ENCODE data around the gene LDLRAD2. TPM values are rescaled to one million over a fixed set of nuclear protein-coding genes. Genes with fewer than 3 reads are reported as not detected.
"Not testable (repeated sequence)": the region's sequence is repeated elsewhere in the genome, so short reads cannot be mapped to it uniquely, and the experiment has no call there.

The LDLRAD2 gene
- total RNA-seq, 2 donors from 2014 or later: 0.05 to 0.07 TPM

- Mint-ChIP-seq H3K4me3 (peak overlapping the region; percentile 59 to 67), H3K36me3 (ENCODE audit: insufficient read depth in 2 of 2) (peaks cover 10 to 24% of the 10 kb centered on the region in 2 donors)
- peak; percentile 34 to 45 for ATAC-seq (replicated peaks in 1 of 2)
Observed at GRCh38 chr1:21775985-21776562, 36.0 kb upstream of the LDLRAD2 start.

GRCh38 chr1:21776925-21777324 is 35.1 kb upstream of the LDLRAD2 start:
- not testable (repeated sequence) for H3K27ac Mint-ChIP-seq; H3K27me3 Mint-ChIP-seq (ENCODE audit: low read depth); H3K9me3 Mint-ChIP-seq; ATAC-seq (replicated peaks in 1 of 2); DNase-seq
- peaks cover 76% of the 10 kb centered on the region for H3K4me1 Mint-ChIP-seq (ENCODE audit: low read depth)
- peaks cover 13 to 25% of the 10 kb centered on the region in 2 donors for H3K36me3 Mint-ChIP-seq (ENCODE audit: insufficient read depth in 2 of 2)
- H3K4me3 Mint-ChIP-seq: peak overlapping the region; percentile 49 to 61

More at GRCh38 chr1:21775985-21776562, 36.0 kb upstream of the LDLRAD2 start:
- Mint-ChIP-seq H3K27ac (peak overlapping the region; percentile 94), H3K27me3 (ENCODE audit: low read depth) (no peaks in the 10 kb centered on the region), H3K9me3 (no peaks in the 10 kb centered on the region), H3K4me1 (ENCODE audit: low read depth) (peaks cover 71% of the 10 kb centered on the region)
- no peak for DNase-seq

- DNase-seq (no peak), ATAC-seq (replicated peaks in 1 of 2) (no peak)
- H3K27me3 Mint-ChIP-seq (ENCODE audit: low read depth): no peaks in the 10 kb centered on the region
- H3K4me1 Mint-ChIP-seq (ENCODE audit: low read depth): peaks cover 68% of the 10 kb centered on the region
- H3K36me3 Mint-ChIP-seq (ENCODE audit: insufficient read depth in 2 of 2): peaks cover 13 to 27% of the 10 kb centered on the region in 2 donors
- peak overlapping the region; percentile 20 for H3K27ac Mint-ChIP-seq
- no peaks in the 10 kb centered on the region for H3K9me3 Mint-ChIP-seq
- H3K4me3 Mint-ChIP-seq: peak overlapping the region; percentile 31 to 63
Observed at GRCh38 chr1:21778405-21778727, 33.7 kb upstream of the LDLRAD2 start.

GRCh38 chr1:21779613-21780521 is 32.2 kb upstream of the LDLRAD2 start:
- Mint-ChIP-seq H3K36me3 (ENCODE audit: insufficient read depth in 2 of 2) (peaks cover 13 to 27% of the 10 kb centered on the region in 2 donors), H3K9me3 (no peaks in the 10 kb centered on the region), H3K4me1 (ENCODE audit: low read depth) (peaks cover 71% of the 10 kb centered on the region), H3K27ac (peak overlapping the region; percentile 83), H3K27me3 (ENCODE audit: low read depth) (no peaks in the 10 kb centered on the region), H3K4me3 (peak overlapping the region; percentile 86 to 94)
- DNase-seq: peak; percentile 72 to 80
- ATAC-seq (replicated peaks in 1 of 2): peak; percentile 55 to 59

- Mint-ChIP-seq H3K36me3 (ENCODE audit: insufficient read depth in 2 of 2) (peaks cover 13 to 23% of the 10 kb centered on the region in 2 donors), H3K27me3 (ENCODE audit: low read depth) (no peaks in the 10 kb centered on the region), H3K4me3 (peak overlapping the region; percentile 87 to 92), H3K9me3 (no peaks in the 10 kb centered on the region), H3K27ac (peak overlapping the region; percentile 89), H3K4me1 (ENCODE audit: low read depth) (peaks cover 52% of the 10 kb centered on the region)
- ATAC-seq (replicated peaks in 1 of 2) (no peak), DNase-seq (no peak)
Observed at GRCh38 chr1:21781815-21782348, 30.2 kb upstream of the LDLRAD2 start.

GRCh38 chr1:21782349-21782867 is 29.7 kb upstream of the LDLRAD2 start:
- H3K27me3 Mint-ChIP-seq (ENCODE audit: low read depth): no peaks in the 10 kb centered on the region
- peak; percentile 70 to 73 for DNase-seq
- peak overlapping the region; percentile 87 to 92 for H3K4me3 Mint-ChIP-seq
- peak overlapping the region; percentile 89 for H3K27ac Mint-ChIP-seq
- peak; percentile 20 to 32 for ATAC-seq (replicated peaks in 1 of 2)
- peaks cover 46% of the 10 kb centered on the region for H3K4me1 Mint-ChIP-seq (ENCODE audit: low read depth)
- H3K36me3 Mint-ChIP-seq (ENCODE audit: insufficient read depth in 2 of 2): peaks cover 12 to 19% of the 10 kb centered on the region in 2 donors
- no peaks in the 10 kb centered on the region for H3K9me3 Mint-ChIP-seq

- Mint-ChIP-seq H3K27me3 (ENCODE audit: low read depth) (no peaks in the 10 kb centered on the region), H3K4me1 (ENCODE audit: low read depth) (peaks cover 40% of the 10 kb centered on the region), H3K36me3 (ENCODE audit: insufficient read depth in 2 of 2) (peaks cover 9 to 14% of the 10 kb centered on the region in 2 donors), H3K27ac (peak within 1 kb of the TSS; percentile 100), H3K4me3 (peak within 1 kb of the TSS; percentile 87 to 92), H3K9me3 (no peaks in the 10 kb centered on the region)
- ATAC-seq (replicated peaks in 1 of 2): peak; percentile 78
- DNase-seq: peak; percentile 98
Observed at GRCh38 chr1:21782868-21783678, 29.0 kb upstream of the LDLRAD2 start, which contains the start of gene USP48. Gene USP48, minus strand, starts transcription at chr1:21783149. Its CDS starts 192 bp downstream, at chr1:21782957.

GRCh38 chr1:21783679-21784603 is 28.1 kb upstream of the LDLRAD2 start:
- H3K27me3 Mint-ChIP-seq (ENCODE audit: low read depth): no peaks in the 10 kb centered on the region
- no peaks in the 10 kb centered on the region for H3K9me3 Mint-ChIP-seq
- H3K27ac Mint-ChIP-seq: peak overlapping the region; percentile 100
- H3K4me3 Mint-ChIP-seq: peak overlapping the region; percentile 87 to 92
- H3K36me3 Mint-ChIP-seq (ENCODE audit: insufficient read depth in 2 of 2): peaks cover 7 to 13% of the 10 kb centered on the region in 2 donors
- DNase-seq: no peak
- peaks cover 32% of the 10 kb centered on the region for H3K4me1 Mint-ChIP-seq (ENCODE audit: low read depth)
- no peak for ATAC-seq (replicated peaks in 1 of 2)

- not testable (repeated sequence) for H3K9me3 Mint-ChIP-seq; H3K36me3 Mint-ChIP-seq (ENCODE audit: insufficient read depth in 2 of 2); H3K4me3 Mint-ChIP-seq; ATAC-seq (replicated peaks in 1 of 2); DNase-seq; H3K27me3 Mint-ChIP-seq (ENCODE audit: low read depth); H3K27ac Mint-ChIP-seq
- peaks cover 15% of the 10 kb centered on the region for H3K4me1 Mint-ChIP-seq (ENCODE audit: low read depth)
Observed at GRCh38 chr1:21785764-21786163, 26.3 kb upstream of the LDLRAD2 start.

GRCh38 chr1:21786640-21787039 is 25.4 kb upstream of the LDLRAD2 start:
- H3K27ac Mint-ChIP-seq: no peak overlapping the region
- H3K9me3 Mint-ChIP-seq: no peaks in the 10 kb centered on the region
- H3K4me1 Mint-ChIP-seq (ENCODE audit: low read depth): peaks cover 10% of the 10 kb centered on the region
- DNase-seq (no peak), ATAC-seq (replicated peaks in 1 of 2) (no peak)
- H3K4me3 Mint-ChIP-seq: no peak overlapping the region
- no peaks in the 10 kb centered on the region for H3K27me3 Mint-ChIP-seq (ENCODE audit: low read depth)
- peaks cover 3 to 6% of the 10 kb centered on the region in 2 donors for H3K36me3 Mint-ChIP-seq (ENCODE audit: insufficient read depth in 2 of 2)

- no peak for ATAC-seq (replicated peaks in 1 of 2)
- no peak overlapping the region for H3K27ac Mint-ChIP-seq
- DNase-seq: no peak
- peaks cover 0 to 6% of the 10 kb centered on the region in 2 donors for H3K9me3 Mint-ChIP-seq
- no peaks in the 10 kb centered on the region for H3K4me1 Mint-ChIP-seq (ENCODE audit: low read depth)
- no peak overlapping the region for H3K4me3 Mint-ChIP-seq
- H3K36me3 Mint-ChIP-seq (ENCODE audit: insufficient read depth in 2 of 2): no peaks in the 10 kb centered on the region
- H3K27me3 Mint-ChIP-seq (ENCODE audit: low read depth): no peaks in the 10 kb centered on the region
Observed at GRCh38 chr1:21793104-21793503, 19.0 kb upstream of the LDLRAD2 start.
